K562 (cell line): Measurements from ENCODE around the gene ADCYAP1R1. TPM values are rescaled to one million over a fixed set of nuclear protein-coding genes. Genes with fewer than 3 reads are reported as not detected.

Experiments
- ATAC-seq: fragments of 200-7000 bp; cut with Tn5 transposase; 3 replicates; pipeline ENCODE4 v1.9.1; 2020; ENCODE audit warnings: moderate library complexity
- BruUV-seq: library from RNA; stranded (reverse); fragments of 400-500 nt; replicated peaks from 2 replicates; lab custom pipeline; 2021; lab: Mats Ljungman, UMichigan
- CTCF ChIA-PET: fragments of 300-600 bp; formaldehyde crosslinking; extraction: SDS; loops from one replicate; lab custom pipeline; 2021; ENCODE audit warnings: low intra/inter-chr PET ratio; lab: Yijun Ruan, JAX
- POLR2A ChIA-PET: fragments of 300-600, 350-650 bp; sonication (Branson Sonifier 250); formaldehyde crosslinking; extraction: SDS; loops from one replicate; lab custom pipeline; 2021; ENCODE audit warnings: antibody characterized with exemption, inconsistent platforms; lab: Yijun Ruan, JAX
- DNase-seq, 4 experiments: peaks; one replicate each; pipeline versions ENCODE4 v3.0.0 to v3.0.0-alpha.2; 2011 to 2018; ENCODE audit warnings: low spot score in 3 of 4, mixed read lengths in 3 of 4; ENCODE audit errors: extremely low read depth in 1 of 4
- FAIRE-seq: peaks from 2 replicates; lab custom pipeline; 2011; peaks lifted over from hg19 to GRCh38; lab: Jason Lieb, UNC
- H2AFZ ChIP-seq: 2 replicates; pipeline ENCODE4 v1.6.0; 2011; ENCODE audit warnings: low read depth, low read length, control low read depth, inconsistent platforms
- H3K27ac ChIP-seq: fragments of 200-600 bp; 3 replicates; pipeline ENCODE4 v1.8.0; 2011; ENCODE audit warnings: low read depth, mild to moderate bottlenecking, control low read depth, inconsistent platforms, low read length, moderate library complexity, mixed read lengths; ENCODE audit errors: extremely low read depth
- H3K27me3 ChIP-seq, 2 experiments: fragments of 300-600 bp in 1 of 2; 2 replicates in 1 of 2; 3 replicates in 1 of 2; pipeline versions ENCODE4 v1.6.0 to v1.8.0; 2011; ENCODE audit warnings: inconsistent platforms in 2 of 2, low read length in 2 of 2, mild to moderate bottlenecking in 1 of 2, mixed read lengths in 1 of 2, moderate library complexity in 1 of 2; ENCODE audit not compliant: control insufficient read depth in 2 of 2, insufficient read depth in 2 of 2
- H3K36me3 ChIP-seq: fragments of 300-600 bp; 3 replicates; pipeline ENCODE4 v1.8.0; 2011; ENCODE audit warnings: mild to moderate bottlenecking, low read length, inconsistent platforms; ENCODE audit not compliant: control insufficient read depth, insufficient read depth
- H3K4me1 ChIP-seq, 2 experiments: fragments of 200-600 bp in 1 of 2; replicated peaks in 1 of 2; 2 replicates in 1 of 2; 3 replicates in 1 of 2; pipeline versions ENCODE4 v1.5.1 to v1.8.0; 2011; ENCODE audit warnings: inconsistent platforms in 2 of 2, low read length in 2 of 2, mild to moderate bottlenecking in 1 of 2, mixed read lengths in 1 of 2, moderate library complexity in 1 of 2; ENCODE audit not compliant: control insufficient read depth in 2 of 2, insufficient read depth in 2 of 2
- H3K4me2 ChIP-seq: 2 replicates; pipeline ENCODE4 v1.6.1; 2011; ENCODE audit warnings: low read length, control low read depth, inconsistent platforms, mixed read lengths; ENCODE audit not compliant: insufficient read depth
- H3K4me3 ChIP-seq: fragments of 200-600 bp; sonication (generic), shearing (Covaris generic); 2 replicates; pipeline ENCODE4 v1.5.1; 2016; ENCODE audit warnings: control low read depth, inconsistent platforms
- H3K79me2 ChIP-seq: fragments of 200-600 bp; 3 replicates; pipeline ENCODE4 v1.8.0; 2011; ENCODE audit warnings: low read length, inconsistent platforms; ENCODE audit not compliant: control insufficient read depth, insufficient read depth
- H3K9ac ChIP-seq, 2 experiments: 2 replicates each; pipeline versions ENCODE4 v1.6.0 to v1.6.1; 2011; ENCODE audit warnings: low read depth in 2 of 2, low read length in 2 of 2, control low read depth in 1 of 2, inconsistent platforms in 1 of 2, mild to moderate bottlenecking in 1 of 2, mixed read lengths in 1 of 2; ENCODE audit not compliant: insufficient read depth in 1 of 2
- H3K9me1 ChIP-seq: one replicate; pipeline ENCODE4 v1.6.0; 2011; ENCODE audit warnings: inconsistent platforms, mild to moderate bottlenecking, low read length, moderate library complexity; ENCODE audit not compliant: control insufficient read depth, insufficient read depth
- H3K9me3 ChIP-seq: replicated peaks from 2 replicates; pipeline ENCODE4 v1.5.1; 2011; ENCODE audit warnings: low read depth, low read length, inconsistent platforms; ENCODE audit not compliant: control insufficient read depth, insufficient read depth
- H4K20me1 ChIP-seq: replicated peaks from 2 replicates; pipeline ENCODE4 v1.6.1; 2011; ENCODE audit warnings: low read length, inconsistent platforms, mixed read lengths; ENCODE audit not compliant: control insufficient read depth, insufficient read depth
- ATF7 ChIP-seq: fragments of 450-650 bp; IDR thresholded peaks from 2 replicates; pipeline ENCODE4 v1.7.1; 2014; ENCODE audit warnings: mild to moderate bottlenecking, moderate library complexity
- E2F5 ChIP-seq: sonication (generic); formaldehyde crosslinking; IDR thresholded peaks from 2 replicates; pipeline ENCODE4 v1.8.0; 2022; ENCODE audit warnings: mild to moderate bottlenecking, missing genetic modification reagents
- FOXM1 ChIP-seq, 2 experiments: fragments of 450-650 bp in 1 of 2; sonication (generic) in 1 of 2; formaldehyde crosslinking in 1 of 2; IDR thresholded peaks; 2 replicates each; pipeline versions ENCODE4 v1.6.1 to v1.9.0; 2017 to 2022; ENCODE audit warnings: low read depth in 2 of 2, mild to moderate bottlenecking in 2 of 2, missing genetic modification reagents in 1 of 2, moderate library complexity in 1 of 2
- GABPA ChIP-seq: fragments of 200-800 bp; sonication (Bioruptor generic); conservative IDR thresholded peaks from 2 replicates; pipeline ENCODE4 v1.6.1; 2016; ENCODE audit warnings: low read depth, missing genetic modification characterization, missing compliant biosample characterization
- KDM2B ChIP-seq: fragments of 250-450 bp; sonication (Bioruptor Pico); IDR thresholded peaks from 2 replicates; pipeline ENCODE4 v1.8.0; 2021; ENCODE audit warnings: mild to moderate bottlenecking, moderate library complexity
- MAFG ChIP-seq: fragments of 450-650 bp; conservative IDR thresholded peaks from 2 replicates; pipeline ENCODE4 v1.6.1; 2016; ENCODE audit warnings: missing genetic modification characterization, missing compliant biosample characterization
- NFE2 ChIP-seq: IDR thresholded peaks from 2 replicates; pipeline ENCODE4 v1.6.1; 2014; ENCODE audit warnings: antibody characterized with exemption, low read depth
- NFXL1 ChIP-seq: fragments of 450-650 bp; formaldehyde crosslinking; IDR thresholded peaks from 2 replicates; pipeline ENCODE4 v1.4.0; 2021; ENCODE audit warnings: mild to moderate bottlenecking
- PHB2 ChIP-seq: fragments of 450-650 bp; IDR thresholded peaks from 2 replicates; pipeline ENCODE4 v1.6.1; 2017; ENCODE audit warnings: low read depth
- SFPQ ChIP-seq: fragments of 200-400 bp; formaldehyde crosslinking; IDR thresholded peaks from 2 replicates; pipeline ENCODE4 v1.6.1; 2017; ENCODE audit warnings: mild to moderate bottlenecking, low read depth, low read length, moderate library complexity
- SIN3A ChIP-seq, 2 experiments: fragments of 150-350 bp in 1 of 2; IDR thresholded peaks; 2 replicates each; pipeline ENCODE4 v1.6.1; 2011 to 2016; ENCODE audit warnings: borderline replicate concordance in 2 of 2, low read depth in 2 of 2, low read length in 2 of 2, mild to moderate bottlenecking in 2 of 2, moderate library complexity in 2 of 2; ENCODE audit not compliant: control insufficient read depth in 1 of 2
- TEAD1 ChIP-seq, 2 experiments: fragments of 450-650 bp in 1 of 2; sonication (generic) in 1 of 2; formaldehyde crosslinking; IDR thresholded peaks; 2 replicates each; pipeline versions ENCODE4 v1.4.0 to v1.8.0; 2020 to 2022; ENCODE audit warnings: mild to moderate bottlenecking in 2 of 2, missing genetic modification reagents in 1 of 2
- ZNF277 ChIP-seq: fragments of 250-450 bp; sonication (Bioruptor Pico); IDR thresholded peaks from 2 replicates; pipeline ENCODE4 v1.8.0; 2022; ENCODE audit warnings: inconsistent platforms, mild to moderate bottlenecking, moderate library complexity, borderline replicate concordance
- ZNF518B ChIP-seq: fragments of 250-450 bp; sonication (Bioruptor Pico); IDR thresholded peaks from 2 replicates; pipeline ENCODE4 v1.5.0; 2021; ENCODE audit warnings: mild to moderate bottlenecking, moderate library complexity
- WGBS: fragments of 100-300 bp; shearing (Covaris generic); methylation state at CpG from one replicate; pipeline ENCODE4 v1.1.6; 2016; ENCODE audit warnings: low coverage, mixed read lengths; ENCODE audit not compliant: insufficient coverage; ENCODE audit errors: missing lambda C conversion rate; 5-methylcytosine and 5-hydroxymethylcytosine counted together
- in situ Hi-C: fragments of 300-500 bp; cut with MboI; formaldehyde crosslinking; loops from 4 replicates; pipeline ENCODE4 v1.15.0; 2018; ENCODE audit warnings: inconsistent platforms, mixed read lengths
- intact Hi-C: fragments of 100-400 bp; cut with micrococcal nuclease; formaldehyde crosslinking; loops from 2 replicates; pipeline ENCODE4 v1.14.2; 2022
- polyA plus RNA-seq, 8 experiments: library from polyadenylated mRNA; depleted of rRNA in 4 of 8; stranded (reverse) in 5 of 8; unstranded in 3 of 8; fragments of >200 nt; fragmentation: Nextera tagmentation in 2 of 8; fragmentation: Illumina TruSeq in 1 of 8; extraction: Ambion mirVana in 2 of 8; extraction: Trizol in 1 of 8; gene quantifications; 2 replicates each; pipeline versions ENCODE4 v1.2.1 to v1.2.3, GENCODE V29; 2011 to 2014; ENCODE audit warnings: inconsistent platforms in 1 of 8, missing spikeins in 1 of 8
- total RNA-seq, 7 experiments: library from RNA; depleted of rRNA in 6 of 7; stranded (reverse); fragments of >200 nt in 6 of 7; fragmentation: Illumina TruSeq in 2 of 7; extraction: Trizol in 2 of 7; gene quantifications; 2 replicates each; pipeline versions ENCODE4 v1.2.1 to v1.2.3, GENCODE V29; 2011 to 2021; ENCODE audit warnings: low replicate concordance in 1 of 7

The ADCYAP1R1 gene
- total and polyA plus RNA-seq, 9 of the 15 experiments (the other 6 are each of a cell fraction or from before 2014, with no cell fraction given): 0.03 to 0.07 TPM; not detected in 7

GRCh38 chr7:31078363-31078990 is 26.4 kb downstream of the ADCYAP1R1 start:
- 1% methylated on average over 23 of the region's 24 CpGs for WGBS
- no peaks in the 10 kb centered on the region for H3K9me3 ChIP-seq
- no peak overlapping the region for H3K4me2 ChIP-seq
- no peak for ATAC-seq
- H4K20me1 ChIP-seq: 0 out of 2 replicates have a peak, but pooled peaks cover 8% of the 10 kb centered on the region
- BruUV-seq: no TSS peak
- H3K27ac ChIP-seq: no peak overlapping the region
- CTCF ChIA-PET: no interaction called here
- no peak overlapping the region for H3K4me3 ChIP-seq
- intact Hi-C loops: no loop called here
- peaks cover 9 to 77% of the 10 kb centered on the region in 2 experiments; a peak in 4 of 5 replicates for H3K27me3 ChIP-seq
- H3K9me1 ChIP-seq: peaks cover 2% of the 10 kb centered on the region
- in situ Hi-C loops: no loop called here
- FAIRE-seq: no peak
- H3K79me2 ChIP-seq: no peaks in the 10 kb centered on the region
- DNase-seq: no peak
- H2AFZ ChIP-seq: no peak overlapping the region
- H3K9ac ChIP-seq: no peak overlapping the region
- POLR2A ChIA-PET: no interaction called here
- H3K4me1 ChIP-seq: no peaks in the 10 kb centered on the region
- H3K36me3 ChIP-seq: no peaks in the 10 kb centered on the region
- no peak for TF ChIP-seq NFXL1 (CRISPR knock-in tag)
- no peak for TF ChIP-seq KDM2B (CRISPR knock-in tag)
- no peak for TF ChIP-seq SIN3A (IDR thresholded peaks at IDR 0.05; ENCODE audit: borderline replicate concordance in 2 of 2, control insufficient read depth in 1 of 2, low read depth in 2 of 2, low read length in 2 of 2)
- no peak for TF ChIP-seq ZNF277 (CRISPR knock-in tag)
- no peak for TF ChIP-seq FOXM1 (IDR thresholded peaks at IDR 0.05; ENCODE audit: low read depth)
- no peak for TF ChIP-seq FOXM1 (CRISPR knock-in tag; IDR thresholded peaks at IDR 0.05; ENCODE audit: low read depth)
- TF ChIP-seq E2F5 (CRISPR knock-in tag): no peak
- TF ChIP-seq TEAD1 (CRISPR knock-in tag; IDR thresholded peaks at IDR 0.05): no peak
- TF ChIP-seq SFPQ: no peak
- TF ChIP-seq MAFG (tag): no peak
- no peak for TF ChIP-seq GABPA (tag)
- no peak for TF ChIP-seq ATF7
- no peak for TF ChIP-seq ZNF518B (CRISPR knock-in tag)
- TF ChIP-seq PHB2: no peak
- TF ChIP-seq NFE2: no peak
